Activated CD8-positive, alpha-beta memory T cell treated with anti-CD3 and anti-CD28 coated beads for 36 hours (primary cell): ENCODE results near the gene MCM9. TPM values are rescaled to one million over a fixed set of nuclear protein-coding genes. Genes with fewer than 3 reads are reported as not detected.
"Not testable (repeated sequence)": the region's sequence is repeated elsewhere in the genome, so short reads cannot be mapped to it uniquely, and the experiment has no call there.

ENCODE experiments used
- CTCF ChIA-PET: fragments of 350-600 bp; sonication (Branson Sonifier 250); formaldehyde crosslinking; loops from one replicate; lab custom pipeline; 2021; ENCODE audit warnings: antibody characterized with exemption; lab: Charles Lee
- POLR2A ChIA-PET: fragments of 350-600 bp; sonication (Branson Sonifier 250); formaldehyde crosslinking; loops from one replicate; lab custom pipeline; 2021; ENCODE audit warnings: antibody characterized with exemption; lab: Charles Lee
- total RNA-seq, 2 experiments: library from RNA; stranded (reverse); gene quantifications; one replicate each; pipeline ENCODE4 v1.2.3, GENCODE V29; 2021

MCM9 gene
- total RNA-seq, 2 experiments from 2014 or later = 19.3 TPM

DNA sequence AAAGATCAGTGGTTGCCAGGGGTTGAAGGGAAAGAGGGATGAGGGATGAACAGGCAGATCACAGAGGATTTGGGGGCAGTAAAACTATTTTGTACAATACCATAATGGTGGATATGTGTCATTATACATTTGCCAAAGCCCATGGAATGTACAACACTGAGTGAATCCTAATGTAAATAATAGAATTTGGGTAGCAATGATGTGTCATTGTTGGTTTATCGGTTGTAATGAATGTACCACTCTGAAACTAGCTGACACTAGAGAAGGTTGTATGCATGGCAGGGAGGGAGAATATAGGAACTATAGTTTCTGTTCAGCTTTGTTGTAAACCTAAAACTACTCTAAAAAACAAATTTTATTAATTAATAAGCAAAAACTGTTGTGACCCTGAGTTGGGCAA, 58.8 kb downstream of the MCM9 start:
- CTCF ChIA-PET = no interaction called here
- POLR2A ChIA-PET = no interaction called here

DNA sequence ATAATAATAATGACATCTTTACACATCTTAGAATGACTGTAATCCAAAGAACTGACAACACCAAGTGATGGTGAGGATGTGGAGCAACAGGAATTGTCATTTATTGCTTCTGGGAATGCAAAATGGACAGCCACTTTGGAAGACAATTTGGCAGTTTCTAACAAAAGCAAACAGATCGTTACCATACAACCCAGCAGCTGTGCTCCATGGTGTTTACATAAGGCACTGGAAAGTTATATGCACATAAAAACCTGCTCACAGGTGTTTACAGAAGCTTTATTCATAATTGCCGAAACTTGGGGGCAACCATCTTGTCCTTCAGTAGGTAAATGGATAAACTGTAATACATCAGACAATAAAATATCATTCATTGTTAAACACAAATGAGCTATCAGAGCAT, 59.3 kb downstream of the MCM9 start:
- CTCF ChIA-PET = no interaction called here
- POLR2A ChIA-PET = no interaction called here

DNA sequence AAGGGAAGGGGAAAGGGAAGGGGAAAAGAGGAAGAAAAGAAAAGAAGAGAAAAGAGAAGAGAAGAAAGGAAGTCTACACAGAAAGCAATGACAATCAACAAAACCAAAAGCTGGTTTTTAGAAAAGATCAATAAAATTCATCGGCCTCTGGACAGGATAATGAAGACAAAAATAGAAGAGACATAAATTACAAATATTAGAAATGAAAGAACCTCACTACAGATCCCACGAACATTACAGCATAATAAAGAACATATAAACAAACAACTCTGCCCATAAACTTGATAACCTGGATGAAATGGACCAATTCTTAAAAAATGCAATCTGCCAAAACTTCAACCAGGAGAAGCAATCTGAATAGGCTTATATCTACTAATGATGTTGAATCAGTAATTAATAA, 61.7 kb downstream of the MCM9 start:
- POLR2A ChIA-PET = no interaction called here

DNA sequence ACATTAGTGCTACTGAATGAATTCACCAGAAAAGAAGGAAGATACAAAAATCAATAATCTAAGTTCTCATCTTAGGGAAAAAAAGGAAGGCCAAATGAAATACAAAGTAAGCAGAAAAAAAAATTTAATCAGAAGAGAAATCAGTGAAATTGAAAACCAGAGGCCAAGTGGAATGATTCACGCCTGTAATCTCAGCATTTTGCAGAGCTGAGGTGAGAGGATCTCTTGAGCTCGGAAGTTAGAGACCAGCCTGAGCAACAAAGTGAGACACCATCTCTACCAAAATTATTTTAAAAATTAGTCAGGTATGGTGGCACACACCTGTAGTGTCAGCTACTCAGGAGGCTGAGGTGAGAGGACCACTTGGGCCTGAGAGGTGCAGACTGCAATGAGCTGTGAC, 62.2 kb downstream of the MCM9 start:
- POLR2A ChIA-PET = no interaction called here
- CTCF ChIA-PET = no interaction called here

More for the DNA sequence above, 61.7 kb downstream of the MCM9 start:
- CTCF ChIA-PET = no interaction called here

DNA sequence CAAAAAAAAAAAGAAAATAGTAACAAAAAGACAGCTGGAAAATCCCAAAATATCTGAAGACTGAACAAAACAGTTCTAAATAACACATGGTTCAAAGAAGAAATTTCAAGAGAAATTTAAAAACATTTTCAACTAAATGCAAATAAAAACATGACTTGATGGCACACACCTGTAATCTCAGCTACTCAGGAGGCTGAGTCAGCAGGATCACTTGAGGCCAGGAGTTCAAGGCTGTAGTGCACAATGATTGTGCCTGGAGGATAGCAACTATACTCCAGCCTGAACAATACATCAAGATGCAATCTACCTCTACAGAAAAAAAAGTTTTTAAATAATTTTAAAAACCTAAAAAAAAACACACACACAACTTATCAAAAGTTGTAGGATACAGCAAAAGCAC, 62.6 kb downstream of the MCM9 start:
- ChIA-PET CTCF (no interaction called here), POLR2A (no interaction called here)

DNA sequence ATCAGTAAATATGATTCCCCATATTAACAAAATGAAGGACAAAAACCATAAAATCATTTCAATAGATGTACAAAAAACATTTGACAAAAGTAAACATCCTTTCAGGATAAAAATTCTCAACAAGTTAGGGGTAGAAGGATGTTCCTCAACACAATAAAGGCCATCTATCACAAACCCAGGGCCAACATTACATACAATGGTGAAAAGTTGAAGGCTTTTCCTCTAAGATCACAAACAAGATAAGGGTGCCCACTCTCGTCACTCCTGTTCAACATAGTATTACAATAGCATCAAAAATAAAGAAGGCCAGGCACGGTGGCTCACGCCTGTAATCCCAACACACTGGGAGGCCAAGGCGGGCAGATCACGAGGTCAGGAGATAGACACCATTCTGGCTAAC, 63.6 kb downstream of the MCM9 start:
- ChIA-PET POLR2A (no interaction called here), CTCF (no interaction called here)

DNA sequence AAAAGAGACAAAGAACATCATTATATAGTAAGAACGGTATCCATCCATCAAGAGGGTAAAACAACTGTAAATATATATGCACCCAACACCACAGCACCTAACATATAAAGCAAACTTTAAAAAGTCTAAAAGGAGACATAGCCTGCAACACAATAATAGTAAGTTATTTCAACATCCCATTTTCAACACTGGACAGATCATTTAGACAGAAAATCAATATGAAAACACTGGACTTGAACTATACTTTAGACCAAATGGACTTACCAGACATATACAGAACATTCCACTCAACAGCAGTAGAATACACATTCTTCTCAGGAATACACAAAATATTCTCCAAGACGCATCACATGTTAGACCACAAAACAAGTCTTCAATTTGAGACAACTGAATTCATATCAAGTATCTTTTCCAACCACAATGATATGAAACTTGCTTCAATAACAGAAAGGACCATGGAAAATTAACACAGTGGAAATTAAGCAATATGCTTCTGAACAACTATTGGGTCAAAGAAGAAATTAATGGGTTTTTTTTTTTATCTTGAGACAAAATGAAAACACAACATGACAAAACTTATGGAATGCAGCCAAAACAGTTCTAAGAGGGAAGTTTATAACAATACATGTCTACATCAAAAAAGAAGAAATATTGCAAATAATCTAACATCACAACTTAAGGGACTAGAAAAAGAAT, 64.9 kb downstream of the MCM9 start:
- POLR2A ChIA-PET = interaction anchor here (0.6 kb wide), 1 partner anchor 26 kb away, joined by 3 read pairs; no protein-coding TSS in a partner anchor
- CTCF ChIA-PET = no interaction called here

DNA sequence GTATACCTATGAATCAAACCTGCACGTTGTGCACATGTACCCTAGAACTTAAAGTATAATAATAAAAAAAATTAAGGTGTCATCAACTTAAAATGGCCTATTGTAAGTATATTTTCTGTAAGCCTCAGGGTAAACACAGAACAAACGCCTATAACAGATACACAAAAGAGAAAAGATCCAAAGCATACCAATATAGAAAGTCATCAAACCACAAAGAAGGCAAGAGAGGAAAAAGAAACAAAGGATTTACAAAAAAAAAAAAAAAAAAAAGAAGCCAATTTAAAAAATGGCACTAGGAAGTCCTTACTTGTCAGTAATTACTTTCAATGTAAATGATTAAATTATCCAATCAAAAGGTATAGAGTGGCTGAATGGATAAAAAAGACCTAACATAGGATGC, 65.6 kb downstream of the MCM9 start:
- ChIA-PET POLR2A (no interaction called here), CTCF (no interaction called here)

DNA sequence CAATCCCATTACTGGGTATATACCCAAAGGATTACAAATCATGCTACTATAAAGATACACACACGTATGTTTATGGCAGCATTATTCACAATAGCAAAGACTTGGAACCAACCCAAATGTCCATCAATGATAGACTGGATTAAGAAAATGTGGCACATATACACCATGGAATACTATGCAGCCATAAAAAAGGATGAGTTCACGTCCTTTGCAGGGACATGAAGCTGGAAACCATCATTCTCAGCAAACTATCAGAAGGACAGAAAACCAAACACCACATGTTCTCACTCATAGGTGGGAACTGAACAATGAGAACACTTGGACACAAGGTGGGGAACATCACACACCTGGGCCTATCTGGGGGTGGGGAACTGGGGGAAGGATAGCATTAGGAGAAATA, 66.1 kb downstream of the MCM9 start:
- CTCF ChIA-PET, POLR2A ChIA-PET: not testable (repeated sequence)

DNA sequence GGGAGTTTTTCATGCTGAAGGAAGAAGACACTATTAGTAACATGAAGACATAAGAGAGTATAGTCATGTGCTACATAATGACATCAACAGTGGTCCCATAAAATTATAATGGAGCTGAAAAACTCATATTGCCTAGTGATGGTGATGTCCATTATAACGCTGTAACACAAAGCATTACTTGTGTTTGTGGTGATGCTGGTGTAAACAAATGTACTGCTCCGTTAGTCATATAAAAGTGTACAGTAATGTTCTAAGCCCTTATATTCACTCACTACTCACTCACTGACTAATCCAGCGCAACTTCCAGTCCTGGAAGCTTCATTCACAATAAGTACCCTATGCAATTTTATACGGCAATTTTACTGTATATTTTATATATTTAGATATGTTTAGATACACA, 67.8 kb downstream of the MCM9 start:
- POLR2A ChIA-PET = no interaction called here
- CTCF ChIA-PET = no interaction called here

DNA sequence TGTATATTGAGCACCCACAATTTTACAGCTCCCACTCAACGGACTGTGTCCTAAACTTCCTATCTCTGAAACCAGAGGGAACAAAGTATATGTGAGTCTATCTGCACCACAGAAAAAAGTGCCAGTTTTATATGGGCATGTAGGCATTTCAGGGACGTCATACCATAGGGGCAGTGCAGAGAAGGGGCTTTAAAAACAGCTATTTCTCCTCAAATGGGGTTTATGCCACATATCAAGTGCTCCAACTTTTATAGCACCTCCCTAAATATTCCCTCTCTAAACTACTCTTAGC, 69.9 kb downstream of the MCM9 start:
- POLR2A ChIA-PET = no interaction called here
- CTCF ChIA-PET = interaction anchor here (1.0 kb wide), 1 partner anchor 24 kb away, joined by 3 read pairs; no protein-coding TSS in a partner anchor

DNA sequence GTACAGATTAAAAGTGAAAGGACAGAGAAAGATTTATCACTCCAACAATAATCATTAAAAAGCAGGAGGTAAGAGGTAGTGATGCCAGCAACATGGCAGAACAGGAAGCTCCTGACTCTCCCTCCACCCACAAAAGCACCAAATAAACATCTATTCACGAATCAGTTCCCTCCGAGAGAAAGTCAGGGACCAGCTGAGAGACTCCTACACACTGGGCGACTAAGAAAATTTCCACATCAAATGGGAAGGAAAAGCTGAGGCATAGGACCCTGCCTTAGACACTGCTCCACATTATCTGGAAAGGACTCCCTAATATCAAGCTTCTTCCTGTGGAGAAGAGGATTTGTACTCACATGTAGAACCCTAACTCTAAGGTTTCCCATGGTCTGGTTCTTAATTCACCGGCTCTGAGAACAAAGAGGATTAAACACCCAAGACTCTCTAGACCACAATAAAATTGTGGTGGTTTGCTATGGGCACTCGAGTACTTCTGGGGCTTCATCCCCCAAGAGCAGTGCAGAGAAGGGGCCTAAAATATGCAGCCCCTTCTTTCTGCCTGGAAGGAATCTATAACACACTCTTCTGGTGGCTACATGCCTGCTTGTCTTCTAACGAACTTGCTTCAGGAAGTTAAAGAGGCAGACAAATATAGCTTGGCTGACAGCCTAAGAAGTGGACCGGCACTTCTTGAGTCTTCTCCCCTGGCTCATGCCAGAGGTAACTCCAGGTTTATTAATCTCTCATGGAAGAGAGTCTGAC, 70.4 kb downstream of the MCM9 start:
- ChIA-PET CTCF (interaction anchor here (1.0 kb wide), 1 partner anchor 25 kb away, joined by 3 read pairs; no protein-coding TSS in a partner anchor), POLR2A (interaction anchor here (0.9 kb wide), 1 partner anchor 30 kb away, joined by 5 read pairs; no protein-coding TSS in a partner anchor)

DNA sequence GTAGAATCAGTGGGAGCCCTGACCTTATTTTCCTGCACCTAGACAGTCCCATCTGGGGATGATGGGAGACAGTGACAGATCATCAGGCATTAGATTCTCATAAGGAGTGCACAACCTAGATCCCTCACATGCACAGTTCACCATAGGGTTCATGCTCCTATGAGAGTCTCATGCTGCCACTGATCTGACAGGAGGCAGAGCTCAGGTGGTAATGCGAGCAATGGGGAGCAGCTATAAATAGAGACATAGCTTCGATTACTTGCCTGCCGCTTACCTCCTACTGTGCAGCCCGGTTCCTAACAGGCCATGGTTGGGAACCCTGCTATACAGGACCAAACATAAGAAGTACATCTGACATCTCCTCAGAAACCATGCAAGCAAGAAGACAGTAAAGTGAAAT, 72.5 kb downstream of the MCM9 start:
- CTCF ChIA-PET = interaction anchor here (1.0 kb wide), 1 partner anchor 9 kb away, joined by 3 read pairs; no protein-coding TSS in a partner anchor
- POLR2A ChIA-PET = no interaction called here

DNA sequence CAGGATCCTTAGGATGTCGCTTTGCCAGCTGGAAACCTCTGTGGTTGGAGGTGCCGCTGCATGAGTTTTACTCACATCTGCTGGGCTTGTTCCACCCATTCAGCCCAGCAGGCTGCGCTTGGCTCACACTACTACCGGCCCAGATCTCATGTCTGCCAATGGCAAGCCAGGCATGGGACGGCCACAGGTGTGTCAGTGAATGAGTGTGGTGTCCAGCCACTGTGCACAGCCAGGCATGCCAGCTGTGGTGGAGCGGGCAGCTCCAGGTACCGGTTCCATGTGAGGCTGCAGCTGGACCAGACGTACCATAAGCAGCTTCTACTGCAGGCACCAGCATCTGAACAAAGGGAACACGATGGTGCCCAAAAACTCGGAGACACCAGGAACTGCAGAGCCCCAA, 74.1 kb downstream of the MCM9 start:
- POLR2A ChIA-PET = no interaction called here
- CTCF ChIA-PET = no interaction called here

DNA sequence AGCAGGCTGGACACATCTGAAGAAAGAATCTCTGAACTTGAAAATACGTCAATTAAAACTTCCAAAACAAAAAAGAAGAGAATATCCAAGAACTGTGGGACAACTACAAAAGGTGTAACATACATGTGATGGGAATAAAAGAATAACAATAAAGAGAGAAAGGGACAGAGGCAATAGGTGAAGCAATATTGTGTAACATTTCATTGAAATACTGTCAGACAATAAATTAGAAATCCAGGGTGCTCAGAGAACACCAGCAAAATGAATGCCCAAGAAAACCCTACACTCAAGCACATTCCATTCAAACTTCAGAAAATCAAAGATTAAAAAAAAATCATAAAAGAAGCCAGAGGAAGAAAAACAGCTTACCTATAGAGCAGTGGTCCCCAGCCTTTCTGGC, 74.6 kb downstream of the MCM9 start:
- ChIA-PET POLR2A (no interaction called here), CTCF (no interaction called here)

DNA sequence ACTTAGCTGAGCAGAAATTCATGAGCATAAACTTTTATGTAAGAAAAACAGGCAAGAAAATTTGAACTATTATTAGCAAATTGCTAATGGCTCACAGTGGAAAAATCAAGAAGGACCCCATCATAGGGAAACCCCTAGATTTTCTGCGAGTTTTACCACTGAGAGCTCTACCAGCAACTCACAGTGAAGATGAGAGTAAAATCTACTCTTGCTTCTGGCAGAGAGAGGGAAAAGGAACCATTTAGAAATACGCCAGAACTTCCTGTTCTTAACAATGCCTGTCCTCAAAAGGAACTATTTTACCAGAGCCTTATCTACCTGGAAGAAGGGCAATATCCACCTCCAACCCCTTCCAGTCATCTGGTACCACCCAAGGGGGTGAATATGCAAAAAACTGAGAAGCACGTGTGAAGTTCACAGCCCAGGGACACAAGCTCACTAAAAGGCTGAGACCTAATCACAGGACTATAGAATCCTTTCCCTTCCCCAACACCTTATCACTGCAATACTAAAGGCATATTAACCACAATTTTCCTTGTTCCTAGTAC, 75.4 kb downstream of the MCM9 start:
- POLR2A ChIA-PET = no interaction called here
- CTCF ChIA-PET = no interaction called here

DNA sequence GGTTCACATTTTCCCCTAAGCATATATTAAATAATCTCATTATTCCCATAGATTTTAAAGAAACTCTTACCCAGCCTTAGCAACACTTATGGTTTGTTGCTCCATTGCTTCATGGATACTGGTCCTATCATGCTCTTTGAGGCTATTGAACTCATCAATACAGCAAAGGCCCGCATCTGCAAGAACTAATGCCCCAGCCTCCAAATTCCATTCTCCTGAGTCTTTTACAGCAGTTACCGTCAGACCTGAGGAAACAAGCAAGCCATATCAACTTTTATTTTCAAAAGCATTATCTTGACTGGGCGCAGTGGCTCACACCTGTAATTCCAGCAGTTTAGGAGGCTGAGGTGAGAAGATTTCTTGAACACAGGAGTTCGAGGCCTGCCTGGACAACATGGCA, 78.7 kb downstream of the MCM9 start:
- ChIA-PET POLR2A (no interaction called here), CTCF (interaction anchor here (1.1 kb wide), 1 partner anchor 12 kb away, joined by 3 read pairs; no protein-coding TSS in a partner anchor)

DNA sequence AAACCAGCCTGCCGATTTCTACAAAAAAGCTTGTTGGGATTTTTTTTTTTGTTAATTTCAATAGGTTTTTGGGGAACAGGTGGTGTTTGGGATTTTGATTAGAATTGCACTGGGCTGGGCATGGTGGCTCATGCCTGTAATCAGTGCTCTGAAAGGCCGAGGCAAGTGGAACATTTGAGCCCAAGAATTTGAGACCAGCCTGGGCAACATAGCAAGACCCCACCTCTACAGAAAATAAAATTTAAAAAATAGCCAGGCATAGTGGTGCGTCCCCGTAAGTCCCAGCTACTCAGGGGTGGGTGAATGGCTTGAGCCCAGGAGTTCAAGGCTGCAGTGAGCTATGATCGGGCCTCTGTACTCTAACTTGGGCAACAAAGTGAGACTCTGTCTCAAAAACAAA, 81.6 kb downstream of the MCM9 start:
- ChIA-PET CTCF (interaction anchor here (0.7 kb wide), 1 partner anchor 9 kb away, joined by 3 read pairs; no protein-coding TSS in a partner anchor), POLR2A (no interaction called here)

DNA sequence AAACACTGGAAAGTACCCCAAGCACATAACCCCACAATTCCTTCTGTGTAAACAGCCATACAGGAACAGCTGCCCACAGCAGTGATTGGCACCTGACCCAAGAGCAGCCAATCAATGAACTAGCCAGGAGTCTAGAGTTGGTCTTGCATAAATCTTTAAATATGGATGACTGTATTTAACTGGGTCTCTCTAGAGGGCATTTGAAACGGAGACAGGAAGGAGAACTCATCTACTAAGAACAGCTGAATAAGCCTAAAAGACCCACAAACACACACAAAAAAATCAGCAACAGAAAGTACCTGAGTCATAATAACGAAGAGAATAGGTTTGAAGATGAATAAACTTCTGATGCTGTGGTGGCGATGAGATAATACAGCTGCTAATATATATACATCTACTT, 90.0 kb downstream of the MCM9 start:
- ChIA-PET CTCF (interaction anchor here (1.2 kb wide), 1 partner anchor 44 kb away, joined by 3 read pairs; no protein-coding TSS in a partner anchor), POLR2A (no interaction called here)

DNA sequence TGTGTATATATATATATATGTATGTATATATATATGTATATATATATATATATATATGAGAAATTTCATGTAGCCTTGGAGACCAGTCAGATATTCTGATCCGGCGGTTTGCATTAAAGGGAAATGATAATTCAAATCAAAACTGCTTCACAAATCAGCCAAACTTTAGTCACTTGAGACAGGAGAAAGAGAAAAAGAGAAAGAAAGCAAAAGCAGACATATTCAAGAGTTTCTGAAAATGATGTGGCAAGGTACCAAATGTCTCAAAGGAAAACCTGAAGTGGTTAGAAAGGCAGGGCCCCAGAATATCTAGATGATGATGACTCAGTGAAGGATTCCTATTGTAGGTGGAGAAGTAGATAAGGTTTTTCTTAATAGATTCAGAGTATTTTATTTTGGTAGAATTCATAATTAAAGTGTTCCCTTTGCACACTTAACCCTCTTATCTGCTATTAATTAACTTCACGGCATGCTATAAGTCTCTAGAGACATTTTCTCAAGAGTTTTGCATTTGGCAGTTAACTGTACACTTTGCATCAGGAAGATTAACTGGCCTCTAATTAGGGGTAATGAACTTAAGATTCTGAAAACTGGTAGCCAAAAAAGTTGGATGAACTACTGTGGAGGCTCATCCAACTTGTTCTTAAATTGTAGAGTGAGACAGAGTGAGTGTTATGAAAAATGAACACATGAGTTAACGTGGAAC, 91.1 kb downstream of the MCM9 start:
- POLR2A ChIA-PET = no interaction called here
- CTCF ChIA-PET = no interaction called here
